Spleen (tissue), 11 donors: ENCODE data around the gene RING1. TPM values are rescaled to one million over a fixed set of nuclear protein-coding genes. Genes with fewer than 3 reads are reported as not detected.
A peak's percentile ranks its signal among the peaks of the same experiment; 100 is the strongest.

Source experiments
- DNase-seq: peaks from one replicate; pipeline ENCODE4 v3.0.0-alpha.2; 2020
- H3K27ac ChIP-seq, 8 donors: fragments of 200-600 bp; sonication (generic) in 7 of 8; 1 replicate in 4 of 8; 2 replicates in 4 of 8; pipeline versions ENCODE4 v1.5.0 to v1.8.0; 2016 to 2021; ENCODE audit warnings: inconsistent platforms in 4 of 8, mild to moderate bottlenecking in 4 of 8, moderate library complexity in 1 of 8
- H3K27me3 ChIP-seq, 7 donors: fragments of 200-600 bp; sonication (generic) in 6 of 7; replicated peaks in 1 of 7; 1 replicate in 4 of 7; 2 replicates in 3 of 7; pipeline versions ENCODE4 v1.5.0 to v1.8.0; 2016 to 2021; ENCODE audit warnings: inconsistent platforms in 3 of 7, mild to moderate bottlenecking in 1 of 7
- H3K36me3 ChIP-seq, 6 donors: fragments of 200-600 bp; sonication (generic) in 5 of 6; 1 replicate in 4 of 6; 2 replicates in 2 of 6; pipeline versions ENCODE4 v1.5.0 to v1.8.0; 2016 to 2021; ENCODE audit warnings: inconsistent platforms in 2 of 6
- H3K4me1 ChIP-seq, 6 donors: fragments of 200-600 bp; sonication (generic) in 5 of 6; 1 replicate in 3 of 6; 2 replicates in 3 of 6; pipeline versions ENCODE4 v1.5.0 to v1.8.0; 2016 to 2021; ENCODE audit warnings: inconsistent platforms in 3 of 6
- H3K4me3 ChIP-seq, 8 donors: fragments of 200-600 bp; sonication (generic) in 7 of 8; 1 replicate in 4 of 8; 2 replicates in 4 of 8; pipeline versions ENCODE4 v1.5.0 to v1.8.0; 2016 to 2021; ENCODE audit warnings: inconsistent platforms in 4 of 8, mild to moderate bottlenecking in 4 of 8, moderate library complexity in 2 of 8
- H3K9me3 ChIP-seq, 8 donors: fragments of 200-600 bp; sonication (generic) in 7 of 8; 1 replicate in 4 of 8; 2 replicates in 4 of 8; pipeline versions ENCODE4 v1.5.0 to v1.8.0; 2016 to 2021; ENCODE audit warnings: inconsistent platforms in 4 of 8
- CTCF ChIP-seq, 11 experiments: fragments of 200-600 bp in 7 of 11; fragments of 450-650 bp in 4 of 11; sonication (generic) in 4 of 11; IDR thresholded peaks in 8 of 11; conservative IDR thresholded peaks in 3 of 11; 1 replicate in 7 of 11; 2 replicates in 4 of 11; pipeline versions ENCODE4 v1.4.0 to v1.8.0; 2016 to 2021; ENCODE audit warnings: antibody characterized with exemption in 11 of 11, inconsistent platforms in 4 of 11, mild to moderate bottlenecking in 1 of 11
- POLR2A ChIP-seq, 3 donors: fragments of 450-650 bp; IDR thresholded peaks; one replicate each; pipeline ENCODE4 v1.5.1; 2017; ENCODE audit warnings: antibody characterized with exemption in 3 of 3, mild to moderate bottlenecking in 1 of 3
- POLR2AphosphoS5 ChIP-seq, 3 donors: sonication (generic); formaldehyde crosslinking; IDR thresholded peaks; one replicate each; pipeline ENCODE4 v1.5.1; 2017; ENCODE audit warnings: antibody characterized with exemption in 3 of 3
- WGBS, 5 donors: extraction: QIAGEN DNeasy Blood & Tissue Kit in 3 of 5; methylation state at CpG; one replicate each; pipeline versions ENCODE4 v1.1.5 to v1.1.7; 2013 to 2018; 5-methylcytosine and 5-hydroxymethylcytosine counted together
- intact Hi-C: fragments of 100-400 bp; cut with DNase I; formaldehyde crosslinking; loops from one replicate; pipeline ENCODE4 v1.15.0; 2023; ENCODE audit warnings: low total_unique reads
- polyA plus RNA-seq, 3 donors: library from polyadenylated mRNA; stranded (reverse); fragments of 200-250 nt; gene quantifications; one replicate each; pipeline ENCODE4 v1.2.1, GENCODE V29; 2013
- total RNA-seq, 7 donors: library from RNA; depleted of rRNA in 3 of 7; stranded (reverse); fragments of >200 nt in 3 of 7; fragmentation: NEBNext Ultra II Directional in 4 of 7; extraction: Animal tissue kit (Norgen Biotek cat#: 25700) in 4 of 7; gene quantifications; one replicate each; pipeline versions ENCODE4 v1.1.0 to v1.2.1, GENCODE V29; 2016 to 2021
- donor health status: healthy with polysubstance abuse.
- donor health status: DM: no; HTN: no; CAD: no; lungs with moderate emphysema.
- donor health status: DM: no; HTN: no; CAD: no.
- donor health status: Bipolar disorder and iron deficiency.
- donor health status: healthy.
- donor health status: DM: no; HTN: no; CAD: no.
- donor health status: DM: yes; HTN: yes; CAD: no.

The RING1 gene
- total and polyA plus RNA-seq, 10 donors: 13.4 to 42.3 (median 31.0) TPM

GRCh38 chr6:33206027-33206863 lies 2.1 kb upstream of the RING1 start:
- no peak for TF ChIP-seq POLR2A (IDR thresholded peaks at IDR 0.05)
- no peak for TF ChIP-seq CTCF (IDR thresholded peaks at IDR 0.05 in 8 of 11, conservative IDR thresholded peaks at IDR 0.05 in 3 of 11)
- TF ChIP-seq POLR2AphosphoS5 (IDR thresholded peaks at IDR 0.05): no peak
- intact Hi-C loops: no loop called here
- Histone ChIP-seq H3K27ac (no peak overlapping the region), H3K4me3 (no peak overlapping the region), H3K36me3 (peaks cover 0 to 47% (median 35%) of the 10 kb centered on the region in 6 donors), H3K9me3 (no peaks in the 10 kb centered on the region), H3K27me3 (no peaks in the 10 kb centered on the region), H3K4me1 (peaks cover 30 to 83% (median 61%) of the 10 kb centered on the region in 6 donors)
- WGBS, 5 donors: 81 to 94% (median 88%) methylated on average over 3 of the region's 3 CpGs
- no peak for DNase-seq

GRCh38 chr6:33206864-33207551 lies 1.3 kb upstream of the RING1 start:
- intact Hi-C loops: no loop called here
- H3K4me3 ChIP-seq: peak overlapping the region in 4 of 8 donors; percentile 64 to 78 (median 72)
- H3K36me3 ChIP-seq: peaks cover 0 to 50% (median 39%) of the 10 kb centered on the region in 6 donors
- peak; percentile 76 for DNase-seq
- TF ChIP-seq POLR2AphosphoS5 (IDR thresholded peaks at IDR 0.05) (no peak), CTCF (IDR thresholded peaks at IDR 0.05 in 8 of 11, conservative IDR thresholded peaks at IDR 0.05 in 3 of 11) (no peak), POLR2A (IDR thresholded peaks at IDR 0.05) (no peak)
- H3K4me1 ChIP-seq: peaks cover 23 to 82% (median 53%) of the 10 kb centered on the region in 6 donors
- 32 to 45% (median 42%) methylated on average over 17 to 20 of the region's 20 CpGs for WGBS, 5 donors
- peaks cover 0 to 3% (median 0%) of the 10 kb centered on the region in 7 donors for H3K27me3 ChIP-seq
- peak overlapping the region in 2 of 8 donors; percentile 94 to 95 for H3K27ac ChIP-seq
- H3K9me3 ChIP-seq: no peaks in the 10 kb centered on the region

- intact Hi-C loops: no loop called here
- Histone ChIP-seq H3K27ac (peak overlapping the region; percentile 93 to 95 (median 94)), H3K4me1 (peaks cover 21 to 82% (median 50%) of the 10 kb centered on the region in 6 donors), H3K4me3 (peak overlapping the region; percentile 44 to 78 (median 66)), H3K36me3 (peaks cover 0 to 49% (median 34%) of the 10 kb centered on the region in 6 donors), H3K9me3 (no peaks in the 10 kb centered on the region), H3K27me3 (peaks cover 0 to 6% (median 0%) of the 10 kb centered on the region in 7 donors)
- DNase-seq: peak; percentile 85
- 1 to 4% (median 2%) methylated on average over 28 to 29 of the region's 29 CpGs for WGBS, 5 donors
- TF ChIP-seq CTCF (IDR thresholded peaks at IDR 0.05 in 8 of 11, conservative IDR thresholded peaks at IDR 0.05 in 3 of 11): no peak
- no peak for TF ChIP-seq POLR2AphosphoS5 (IDR thresholded peaks at IDR 0.05)
- no peak for TF ChIP-seq POLR2A (IDR thresholded peaks at IDR 0.05)
Measured at GRCh38 chr6:33207552-33208090, 679 bp upstream of the RING1 start.
